Measurements from ENCODE around the gene MPC2. TPM values are rescaled to one million over a fixed set of nuclear protein-coding genes. Genes with fewer than 3 reads are reported as not detected.
"Not testable (repeated sequence)": the region's sequence is repeated elsewhere in the genome, so short reads cannot be mapped to it uniquely, and the experiment has no call there.

The MPC2 gene
- total RNA-seq, 4 donors from 2014 or later, result 43.8 to 102 (median 58.5) TPM

- H3K9me3 ChIP-seq, result no peaks in the 10 kb centered on the region
- TF ChIP-seq EP300 (IDR thresholded peaks at IDR 0.05) (no peak), POLR2A (IDR thresholded peaks at IDR 0.05) (no peak), CTCF (IDR thresholded peaks at IDR 0.05) (no peak), POLR2AphosphoS5 (IDR thresholded peaks at IDR 0.05) (no peak)
- ATAC-seq, result no peak
- no peaks in the 10 kb centered on the region for H3K4me1 ChIP-seq
- no peak overlapping the region for H3K4me3 ChIP-seq
- no peaks in the 10 kb centered on the region for H3K36me3 ChIP-seq
- no peaks in the 10 kb centered on the region for H3K27me3 ChIP-seq
- WGBS, 2 donors (ENCODE audit: low coverage in 1 of 2), result 34% methylated on average over 3 of the region's 3 CpGs; no CpG with 5 or more reads in 1 of the 2 donors
- no peak overlapping the region for H3K27ac ChIP-seq
Measured at GRCh38 chr1:167880580-167881021, 56.3 kb downstream of the MPC2 start.

GRCh38 chr1:167879508-167879907 is 57.4 kb downstream of the MPC2 start:
- TF ChIP-seq POLR2A (IDR thresholded peaks at IDR 0.05) (no peak), POLR2AphosphoS5 (IDR thresholded peaks at IDR 0.05) (no peak), CTCF (IDR thresholded peaks at IDR 0.05) (no peak), EP300 (IDR thresholded peaks at IDR 0.05) (no peak)
- Histone ChIP-seq H3K27ac (no peak overlapping the region), H3K4me3 (no peak overlapping the region), H3K9me3 (no peaks in the 10 kb centered on the region), H3K27me3 (no peaks in the 10 kb centered on the region), H3K36me3 (no peaks in the 10 kb centered on the region), H3K4me1 (no peaks in the 10 kb centered on the region)
- WGBS, 2 donors (ENCODE audit: low coverage in 1 of 2), result 83 to 84% methylated on average over 1 of the region's 1 CpG
- ATAC-seq, result no peak

GRCh38 chr1:167878372-167879160 is 58.3 kb downstream of the MPC2 start:
- 91 to 100% methylated on average over 7 of the region's 7 CpGs for WGBS, 2 donors (ENCODE audit: low coverage in 1 of 2)
- Histone ChIP-seq H3K9me3 (no peaks in the 10 kb centered on the region), H3K27ac (no peak overlapping the region), H3K4me3 (no peak overlapping the region), H3K36me3 (no peaks in the 10 kb centered on the region), H3K27me3 (no peaks in the 10 kb centered on the region), H3K4me1 (no peaks in the 10 kb centered on the region)
- TF ChIP-seq EP300 (IDR thresholded peaks at IDR 0.05) (no peak), POLR2A (IDR thresholded peaks at IDR 0.05) (no peak), POLR2AphosphoS5 (IDR thresholded peaks at IDR 0.05) (no peak), CTCF (IDR thresholded peaks at IDR 0.05) (no peak)
- no peak for ATAC-seq

GRCh38 chr1:167876597-167877175 is 60.2 kb downstream of the MPC2 start:
- ATAC-seq, result no peak
- Histone ChIP-seq H3K9me3 (no peaks in the 10 kb centered on the region), H3K36me3 (no peaks in the 10 kb centered on the region), H3K4me3 (no peak overlapping the region), H3K4me1 (no peaks in the 10 kb centered on the region), H3K27ac (no peak overlapping the region), H3K27me3 (no peaks in the 10 kb centered on the region)
- WGBS, 2 donors (ENCODE audit: low coverage in 1 of 2), result 96 to 98% methylated on average over 3 of the region's 3 CpGs
- TF ChIP-seq POLR2A (IDR thresholded peaks at IDR 0.05) (no peak), POLR2AphosphoS5 (IDR thresholded peaks at IDR 0.05) (no peak), CTCF (IDR thresholded peaks at IDR 0.05) (no peak), EP300 (IDR thresholded peaks at IDR 0.05) (no peak)

GRCh38 chr1:167871331-167871730 is 65.5 kb downstream of the MPC2 start:
- H3K27me3 ChIP-seq, result no peaks in the 10 kb centered on the region
- no peaks in the 10 kb centered on the region for H3K9me3 ChIP-seq
- no peaks in the 10 kb centered on the region for H3K36me3 ChIP-seq
- no peak for TF ChIP-seq POLR2A (IDR thresholded peaks at IDR 0.05)
- TF ChIP-seq EP300 (IDR thresholded peaks at IDR 0.05), result no peak
- no peak for TF ChIP-seq POLR2AphosphoS5 (IDR thresholded peaks at IDR 0.05)
- TF ChIP-seq CTCF (IDR thresholded peaks at IDR 0.05), result no peak
- no peak overlapping the region for H3K4me3 ChIP-seq
- H3K27ac ChIP-seq, result no peak overlapping the region
- no peaks in the 10 kb centered on the region for H3K4me1 ChIP-seq
- no peak for ATAC-seq

- H3K4me3 ChIP-seq, H3K9me3 ChIP-seq, ATAC-seq, H3K27me3 ChIP-seq, H3K4me1 ChIP-seq, H3K27ac ChIP-seq, H3K36me3 ChIP-seq: not testable (repeated sequence)
- 51 to 73% methylated on average over 10 to 14 of the region's 16 CpGs for WGBS, 2 donors (ENCODE audit: low coverage in 1 of 2)
Measured at GRCh38 chr1:167869157-167870001, 67.5 kb downstream of the MPC2 start.

Measured in gastroesophageal sphincter (tissue), 4 donors.